HepG2 (cell line): ENCODE results near the gene ACSM5. TPM values are rescaled to one million over a fixed set of nuclear protein-coding genes. Genes with fewer than 3 reads are reported as not detected.

Experiments used
- ATAC-seq: fragments of 200-7000 bp; cut with Tn5 transposase; 3 replicates; pipeline ENCODE4 v1.9.1; 2020; ENCODE audit warnings: mild to moderate bottlenecking, moderate library complexity
- BruUV-seq: library from RNA; stranded (reverse); fragments of 400-500 nt; replicated peaks from 2 replicates; lab custom pipeline; 2021; lab: Mats Ljungman, UMichigan
- CTCF ChIA-PET: fragments of 300-600 bp; formaldehyde crosslinking; extraction: SDS; loops from one replicate; lab custom pipeline; 2021; ENCODE audit warnings: low total read pairs, inconsistent platforms, low intra/inter-chr PET ratio; lab: Yijun Ruan, JAX
- POLR2A ChIA-PET: fragments of 350-600 bp; sonication (Branson Sonifier 250); formaldehyde crosslinking; loops from one replicate; lab custom pipeline; 2020; ENCODE audit warnings: antibody characterized with exemption, inconsistent platforms; lab: Yijun Ruan, JAX
- DNase-seq: peaks from one replicate; pipeline ENCODE4 v3.0.0-alpha.2; 2015; ENCODE audit warnings: low spot score
- FAIRE-seq: peaks from 3 replicates; lab custom pipeline; 2011; peaks lifted over from hg19 to GRCh38; lab: Jason Lieb, UNC
- H2AFZ ChIP-seq: one replicate; pipeline ENCODE4 v1.6.1; 2011; ENCODE audit warnings: low read length, inconsistent platforms
- H3K27ac ChIP-seq: fragments of 300-600 bp; 3 replicates; pipeline ENCODE4 v1.8.0; 2011; ENCODE audit warnings: mixed run types, mild to moderate bottlenecking, mixed read lengths, low read length, inconsistent platforms; ENCODE audit not compliant: insufficient read depth; ENCODE audit errors: extremely low read length
- H3K27me3 ChIP-seq, 2 experiments: fragments of 200-600 bp in 1 of 2; 2 replicates in 1 of 2; 3 replicates in 1 of 2; pipeline versions ENCODE4 v1.6.0 to v1.8.0; 2011; ENCODE audit warnings: low read length in 2 of 2, mild to moderate bottlenecking in 2 of 2, moderate library complexity in 2 of 2, inconsistent platforms in 1 of 2; ENCODE audit not compliant: insufficient read depth in 2 of 2, control insufficient read depth in 1 of 2
- H3K36me3 ChIP-seq, 2 experiments: fragments of 200-600 bp in 1 of 2; replicated peaks in 1 of 2; 2 replicates in 1 of 2; 3 replicates in 1 of 2; pipeline versions ENCODE4 v1.5.1 to v1.8.0; 2011; ENCODE audit warnings: low read length in 2 of 2, inconsistent platforms in 1 of 2; ENCODE audit not compliant: insufficient read depth in 2 of 2, control insufficient read depth in 1 of 2
- H3K4me1 ChIP-seq: 2 replicates; pipeline ENCODE4 v1.5.1; 2012; ENCODE audit warnings: low read length, inconsistent platforms; ENCODE audit not compliant: insufficient read depth
- H3K4me2 ChIP-seq: 2 replicates; pipeline ENCODE4 v1.6.0; 2011; ENCODE audit warnings: low read depth, low read length, inconsistent platforms
- H3K4me3 ChIP-seq, 3 experiments: fragments of 200-600 bp in 1 of 3; sonication (generic), shearing (Covaris generic) in 1 of 3; replicated peaks in 1 of 3; 2 replicates each; pipeline ENCODE4 v1.5.1; 2011 to 2016; ENCODE audit warnings: low read length in 3 of 3, inconsistent platforms in 2 of 3, low read depth in 2 of 3, mild to moderate bottlenecking in 2 of 3, control low read depth in 1 of 3, mixed read lengths in 1 of 3; ENCODE audit not compliant: insufficient read depth in 1 of 3
- H3K79me2 ChIP-seq: one replicate; pipeline ENCODE4 v1.6.1; 2011; ENCODE audit warnings: low read length, inconsistent platforms; ENCODE audit not compliant: insufficient read depth
- H3K9ac ChIP-seq: 2 replicates; pipeline ENCODE4 v1.6.0; 2011; ENCODE audit warnings: mild to moderate bottlenecking, low read depth, low read length, inconsistent platforms; ENCODE audit not compliant: insufficient read depth
- H3K9me3 ChIP-seq: 2 replicates; pipeline ENCODE4 v1.5.1; 2012; ENCODE audit warnings: mild to moderate bottlenecking, low read length
- H4K20me1 ChIP-seq: 2 replicates; pipeline ENCODE4 v1.6.0; 2011; ENCODE audit warnings: inconsistent platforms, mild to moderate bottlenecking, low read length, moderate library complexity; ENCODE audit not compliant: insufficient read depth
- BORCS8-MEF2B ChIP-seq: sonication (generic); formaldehyde crosslinking; IDR thresholded peaks from 2 replicates; pipeline ENCODE4 v1.8.0; 2022; ENCODE audit warnings: mild to moderate bottlenecking, missing genetic modification reagents
- CHD2 ChIP-seq: IDR thresholded peaks from 2 replicates; pipeline ENCODE4 v1.6.1; 2011; ENCODE audit warnings: low read depth, low read length, improper control_type of control experiment
- HNF4A ChIP-seq: sonication (generic); formaldehyde crosslinking; IDR thresholded peaks from 2 replicates; pipeline ENCODE4 v1.4.0; 2020; ENCODE audit warnings: missing genetic modification reagents
- MED1 ChIP-seq: sonication (generic); formaldehyde crosslinking; IDR thresholded peaks from 2 replicates; pipeline ENCODE4 v1.4.0; 2020; ENCODE audit warnings: missing genetic modification reagents
- RXRB ChIP-seq: IDR thresholded peaks from 2 replicates; pipeline ENCODE4 v1.6.1; 2016; ENCODE audit warnings: borderline replicate concordance, missing genetic modification reagents, missing compliant biosample characterization
- SOX5 ChIP-seq: IDR thresholded peaks from 2 replicates; pipeline ENCODE4 v1.6.1; 2016; ENCODE audit warnings: borderline replicate concordance
- TARDBP ChIP-seq: sonication (generic); formaldehyde crosslinking; IDR thresholded peaks from 2 replicates; pipeline ENCODE4 v1.8.0; 2022; ENCODE audit warnings: mild to moderate bottlenecking, missing genetic modification reagents
- TEAD2 ChIP-seq: sonication (generic); formaldehyde crosslinking; IDR thresholded peaks from 2 replicates; pipeline ENCODE4 v1.9.0; 2021; ENCODE audit warnings: missing genetic modification reagents
- ZBTB33 ChIP-seq: sonication (generic); formaldehyde crosslinking; IDR thresholded peaks from 2 replicates; pipeline ENCODE4 v1.4.0; 2020; ENCODE audit warnings: missing genetic modification reagents
- ZFP36 ChIP-seq: fragments of 150-350 bp; IDR thresholded peaks from 2 replicates; pipeline ENCODE4 v1.6.1; 2018; ENCODE audit warnings: borderline replicate concordance, low read length, low read depth; ENCODE audit not compliant: partially characterized antibody
- WGBS: methylation state at CpG from one replicate; pipeline ENCODE4 v1.1.6; 2017; ENCODE audit warnings: low lambda C conversion rate; 5-methylcytosine and 5-hydroxymethylcytosine counted together
- in situ Hi-C: cut with HindIII; loops from 2 replicates; pipeline ENCODE4 v1.10.0; 2017; ENCODE audit warnings: low pct_unique_long_range_greater_than_20kb; ENCODE audit not compliant: extremely low pct_ligation_motif_present
- intact Hi-C: fragments of 100-400 bp; cut with micrococcal nuclease; formaldehyde crosslinking; loops from one replicate; pipeline ENCODE4 v1.10.0; 2022; ENCODE audit not compliant: unreplicated experiment
- polyA plus RNA-seq, 8 experiments: library from polyadenylated mRNA; depleted of rRNA in 3 of 8; stranded (reverse) in 7 of 8; unstranded in 1 of 8; fragments of >200 nt; fragmentation: Illumina TruSeq in 4 of 8; extraction: Trizol in 4 of 8; gene quantifications; 2 replicates each; pipeline versions ENCODE4 v1.2.1 to v1.2.3, GENCODE V29; 2011 to 2016; ENCODE audit warnings: low read depth in 4 of 8, missing spikeins in 1 of 8, mixed read lengths in 1 of 8; ENCODE audit not compliant: insufficient read depth in 1 of 8
- total RNA-seq, 5 experiments: library from RNA; depleted of rRNA; stranded (reverse); fragments of >200 nt; fragmentation: Illumina TruSeq; extraction: Trizol; gene quantifications; 2 replicates each; pipeline ENCODE4 v1.2.3, GENCODE V29; 2016; ENCODE audit warnings: low read depth in 1 of 5
- TF ChIP-seq, protein P1 (sequence below): sonication (generic); formaldehyde crosslinking; IDR thresholded peaks from 2 replicates; pipeline ENCODE4 v1.5.0; 2020; ENCODE audit warnings: mild to moderate bottlenecking, missing genetic modification reagents, borderline replicate concordance
- TF ChIP-seq, protein P2 (sequence below): sonication (generic); formaldehyde crosslinking; IDR thresholded peaks from 2 replicates; pipeline ENCODE4 v1.4.0; 2020; ENCODE audit warnings: mild to moderate bottlenecking, missing genetic modification reagents
- TF ChIP-seq, protein P3 (sequence below): sonication (generic); formaldehyde crosslinking; IDR thresholded peaks from 2 replicates; pipeline ENCODE4 v1.5.0; 2020; ENCODE audit warnings: mild to moderate bottlenecking, missing genetic modification reagents

The ACSM5 gene
- total and polyA plus RNA-seq, 2 of the 13 experiments (the other 11 are each of a cell fraction or from before 2014, with no cell fraction given): 9.1 to 15.0 TPM

GRCh38 chr16:20401066-20401465, 8.3 kb upstream of the ACSM5 start (continued):
- TF ChIP-seq, protein P1, sequence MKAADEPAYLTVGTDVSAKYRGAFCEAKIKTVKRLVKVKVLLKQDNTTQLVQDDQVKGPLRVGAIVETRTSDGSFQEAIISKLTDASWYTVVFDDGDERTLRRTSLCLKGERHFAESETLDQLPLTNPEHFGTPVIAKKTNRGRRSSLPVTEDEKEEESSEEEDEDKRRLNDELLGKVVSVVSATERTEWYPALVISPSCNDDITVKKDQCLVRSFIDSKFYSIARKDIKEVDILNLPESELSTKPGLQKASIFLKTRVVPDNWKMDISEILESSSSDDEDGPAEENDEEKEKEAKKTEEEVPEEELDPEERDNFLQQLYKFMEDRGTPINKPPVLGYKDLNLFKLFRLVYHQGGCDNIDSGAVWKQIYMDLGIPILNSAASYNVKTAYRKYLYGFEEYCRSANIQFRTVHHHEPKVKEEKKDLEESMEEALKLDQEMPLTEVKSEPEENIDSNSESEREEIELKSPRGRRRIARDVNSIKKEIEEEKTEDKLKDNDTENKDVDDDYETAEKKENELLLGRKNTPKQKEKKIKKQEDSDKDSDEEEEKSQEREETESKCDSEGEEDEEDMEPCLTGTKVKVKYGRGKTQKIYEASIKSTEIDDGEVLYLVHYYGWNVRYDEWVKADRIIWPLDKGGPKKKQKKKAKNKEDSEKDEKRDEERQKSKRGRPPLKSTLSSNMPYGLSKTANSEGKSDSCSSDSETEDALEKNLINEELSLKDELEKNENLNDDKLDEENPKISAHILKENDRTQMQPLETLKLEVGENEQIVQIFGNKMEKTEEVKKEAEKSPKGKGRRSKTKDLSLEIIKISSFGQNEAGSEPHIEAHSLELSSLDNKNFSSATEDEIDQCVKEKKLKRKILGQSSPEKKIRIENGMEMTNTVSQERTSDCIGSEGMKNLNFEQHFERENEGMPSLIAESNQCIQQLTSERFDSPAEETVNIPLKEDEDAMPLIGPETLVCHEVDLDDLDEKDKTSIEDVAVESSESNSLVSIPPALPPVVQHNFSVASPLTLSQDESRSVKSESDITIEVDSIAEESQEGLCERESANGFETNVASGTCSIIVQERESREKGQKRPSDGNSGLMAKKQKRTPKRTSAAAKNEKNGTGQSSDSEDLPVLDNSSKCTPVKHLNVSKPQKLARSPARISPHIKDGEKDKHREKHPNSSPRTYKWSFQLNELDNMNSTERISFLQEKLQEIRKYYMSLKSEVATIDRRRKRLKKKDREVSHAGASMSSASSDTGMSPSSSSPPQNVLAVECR (CRISPR knock-in tag): no peak

GRCh38 chr16:20401475-20402016, 7.8 kb upstream of the ACSM5 start:
- H3K27me3 ChIP-seq: 0 out of 5 replicates have a peak, but pooled peaks cover 0 to 2% of the 10 kb centered on the region in 2 experiments
- no peaks in the 10 kb centered on the region for H3K79me2 ChIP-seq
- no peaks in the 10 kb centered on the region for H3K9me3 ChIP-seq
- whole genome bisulfite sequencing: 41% methylated on average over 7 of the region's 8 CpGs
- no peaks in the 10 kb centered on the region for H4K20me1 ChIP-seq
- peak overlapping the region; percentile 3 for H3K27ac ChIP-seq
- ATAC-seq (peak; percentile 81), FAIRE-seq (no peak), DNase-seq (no peak)
- peak overlapping the region in 1 of 3 experiments; percentile 38; a peak in 1 of 6 replicates for H3K4me3 ChIP-seq
- peaks cover 74% of the 10 kb centered on the region for H3K4me1 ChIP-seq
- H2AFZ ChIP-seq: peak overlapping the region; percentile 48
- intact Hi-C loops: loop anchor here (10.0 kb wide), 1 partner anchor 143 kb away; no protein-coding TSS in a partner anchor
- ChIA-PET POLR2A (interaction anchor here (1.0 to 1.4 kb wide), 2 partner anchors 8 to 16 kb away, joined by 4 read pairs; partner anchors contain the start of gene ACSM5), CTCF (no interaction called here)
- H3K4me2 ChIP-seq: peak overlapping the region; percentile 50
- H3K9ac ChIP-seq: peak overlapping the region; percentile 46
- no peaks in the 10 kb centered on the region for H3K36me3 ChIP-seq
- in situ Hi-C loops: no loop called here
- BruUV-seq: no TSS peak
- TF ChIP-seq MED1 (CRISPR knock-in tag) (0 out of 2 replicates have a peak, but pooled peaks have one; percentile 14), TARDBP (CRISPR knock-in tag) (peak; percentile 43; the same call in 1 of the 2 replicates), ZBTB33 (CRISPR knock-in tag) (0 out of 2 replicates have a peak, but pooled peaks have one; percentile 13), ZFP36 (no peak), SOX5 (CRISPR knock-in tag) (0 out of 2 replicates have a peak, but pooled peaks have one; percentile 24), HNF4A (CRISPR knock-in tag) (peak; percentile 32; the same call in 1 of the 2 replicates), TEAD2 (no peak), CHD2 (no peak), BORCS8-MEF2B (CRISPR knock-in tag) (peak; percentile 89), RXRB (CRISPR knock-in tag) (peak; percentile 43; the same call in 1 of the 2 replicates)
- TF ChIP-seq, protein P2, sequence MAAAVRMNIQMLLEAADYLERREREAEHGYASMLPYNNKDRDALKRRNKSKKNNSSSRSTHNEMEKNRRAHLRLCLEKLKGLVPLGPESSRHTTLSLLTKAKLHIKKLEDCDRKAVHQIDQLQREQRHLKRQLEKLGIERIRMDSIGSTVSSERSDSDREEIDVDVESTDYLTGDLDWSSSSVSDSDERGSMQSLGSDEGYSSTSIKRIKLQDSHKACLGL (CRISPR knock-in tag): 0 out of 2 replicates have a peak, but pooled peaks have one; percentile 22
- TF ChIP-seq, protein P3, sequence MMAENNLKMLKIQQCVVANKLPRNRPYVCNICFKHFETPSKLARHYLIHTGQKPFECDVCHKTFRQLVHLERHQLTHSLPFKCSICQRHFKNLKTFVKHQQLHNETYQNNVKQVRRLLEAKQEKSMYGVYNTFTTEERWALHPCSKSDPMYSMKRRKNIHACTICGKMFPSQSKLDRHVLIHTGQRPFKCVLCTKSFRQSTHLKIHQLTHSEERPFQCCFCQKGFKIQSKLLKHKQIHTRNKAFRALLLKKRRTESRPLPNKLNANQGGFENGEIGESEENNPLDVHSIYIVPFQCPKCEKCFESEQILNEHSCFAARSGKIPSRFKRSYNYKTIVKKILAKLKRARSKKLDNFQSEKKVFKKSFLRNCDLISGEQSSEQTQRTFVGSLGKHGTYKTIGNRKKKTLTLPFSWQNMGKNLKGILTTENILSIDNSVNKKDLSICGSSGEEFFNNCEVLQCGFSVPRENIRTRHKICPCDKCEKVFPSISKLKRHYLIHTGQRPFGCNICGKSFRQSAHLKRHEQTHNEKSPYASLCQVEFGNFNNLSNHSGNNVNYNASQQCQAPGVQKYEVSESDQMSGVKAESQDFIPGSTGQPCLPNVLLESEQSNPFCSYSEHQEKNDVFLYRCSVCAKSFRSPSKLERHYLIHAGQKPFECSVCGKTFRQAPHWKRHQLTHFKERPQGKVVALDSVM (CRISPR knock-in tag): no peak
